Limb (tissue), 2 donors: ENCODE results near the gene LDLRAD3.

Experiments
- DNase-seq, 2 donors: peaks; one replicate each; pipeline ENCODE4 v3.0.0-alpha.2; 2016; ENCODE audit errors: extremely low spot score in 2 of 2

LDLRAD3 gene

DNA sequence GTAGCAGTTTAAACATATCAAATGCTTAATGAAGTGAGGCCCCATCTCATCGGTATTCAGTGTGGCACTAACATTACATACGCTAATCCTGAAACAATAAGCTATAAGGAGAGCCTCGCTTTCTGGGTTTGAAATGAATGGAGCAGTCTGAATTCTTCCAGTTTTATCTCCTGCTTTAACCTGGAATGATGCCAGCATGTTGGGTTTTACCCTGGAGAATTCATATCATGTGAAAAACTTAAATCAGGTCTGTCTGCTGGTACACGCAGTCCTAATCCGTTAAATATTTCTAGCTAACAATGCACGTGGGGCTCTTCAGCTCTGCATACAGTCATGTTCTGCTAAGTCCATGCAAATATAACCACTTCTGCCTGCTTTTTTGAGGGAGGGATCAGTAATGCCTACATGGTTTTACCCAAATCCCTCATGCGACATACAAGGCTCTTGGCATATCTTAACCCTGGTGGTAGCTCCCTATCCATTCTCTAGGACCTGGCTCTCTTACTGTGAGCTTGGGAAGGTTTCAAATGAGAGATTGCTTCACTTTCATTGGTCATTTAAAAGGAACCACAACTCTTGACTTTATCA is 252.6 kb downstream of the LDLRAD3 start:
- DNase-seq: peak in 1 of 2 donors; percentile 55

- DNase-seq: no peak
Observed at GRCh38 chr11:36201411-36201810, 257.5 kb downstream of the LDLRAD3 start.

- no peak for DNase-seq
Observed at GRCh38 chr11:36205536-36205935, 261.7 kb downstream of the LDLRAD3 start.

DNA sequence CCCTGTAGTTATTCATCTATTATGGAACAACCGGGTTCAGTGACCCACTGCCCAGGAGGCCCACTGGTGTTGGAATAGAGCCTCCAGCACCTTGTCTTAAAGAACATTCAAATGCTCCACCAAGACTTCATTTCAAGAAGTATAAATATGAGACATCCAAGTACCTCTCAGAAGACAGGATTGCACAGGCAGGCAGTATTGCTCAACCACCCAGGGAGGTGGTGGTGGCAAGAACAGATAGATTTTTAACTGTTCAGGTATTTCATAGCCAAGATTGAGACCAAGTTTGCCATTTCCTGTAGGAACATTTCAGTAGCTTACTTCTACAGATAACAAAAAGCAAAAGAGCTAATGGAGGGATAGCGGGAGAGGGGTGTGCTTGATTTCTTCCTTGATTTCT is 266.7 kb downstream of the LDLRAD3 start:
- no peak for DNase-seq

- no peak for DNase-seq
Observed at GRCh38 chr11:36211761-36212430, 268.0 kb downstream of the LDLRAD3 start.

DNA sequence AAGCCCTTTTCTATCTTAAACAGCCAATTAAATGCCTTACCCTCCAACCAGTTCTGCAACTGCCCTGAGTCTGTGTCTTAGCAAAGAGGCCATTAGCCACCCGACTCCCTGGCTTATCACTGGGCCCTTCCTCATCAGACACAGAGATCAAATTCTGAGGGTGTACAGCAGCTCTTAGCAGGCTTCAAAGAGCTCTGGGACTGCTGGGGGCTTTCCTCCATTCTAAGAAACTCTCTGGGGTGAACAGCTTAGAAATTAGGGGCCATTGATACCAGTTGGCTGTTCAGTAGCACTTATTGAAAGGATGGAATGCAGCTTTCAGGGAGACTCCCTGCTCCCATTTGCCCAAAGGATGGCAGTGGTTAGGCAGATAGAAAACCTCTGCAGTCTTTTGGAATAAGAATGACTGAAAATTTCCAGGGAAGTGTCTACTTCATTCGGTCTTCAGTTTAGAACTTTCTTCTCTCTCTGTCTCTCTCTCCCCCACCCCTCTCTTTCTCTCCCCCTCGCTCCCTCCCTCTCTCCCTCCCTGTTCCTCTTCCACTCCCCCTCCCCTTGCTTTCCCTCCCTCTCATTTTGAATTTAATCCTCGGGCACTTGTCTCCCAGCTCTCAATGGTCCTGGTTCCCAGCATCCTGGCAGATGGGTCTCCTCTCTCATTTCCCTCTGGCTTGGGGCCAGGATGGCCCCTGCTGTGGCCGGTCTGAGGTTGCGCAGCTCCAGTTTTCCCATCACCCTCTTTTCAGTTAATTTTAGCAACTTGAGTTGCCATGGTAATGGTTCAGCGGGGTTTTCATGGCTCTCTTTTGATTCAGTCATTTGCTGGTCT is 268.9 kb downstream of the LDLRAD3 start:
- peak; percentile 41 to 78 for DNase-seq

DNA sequence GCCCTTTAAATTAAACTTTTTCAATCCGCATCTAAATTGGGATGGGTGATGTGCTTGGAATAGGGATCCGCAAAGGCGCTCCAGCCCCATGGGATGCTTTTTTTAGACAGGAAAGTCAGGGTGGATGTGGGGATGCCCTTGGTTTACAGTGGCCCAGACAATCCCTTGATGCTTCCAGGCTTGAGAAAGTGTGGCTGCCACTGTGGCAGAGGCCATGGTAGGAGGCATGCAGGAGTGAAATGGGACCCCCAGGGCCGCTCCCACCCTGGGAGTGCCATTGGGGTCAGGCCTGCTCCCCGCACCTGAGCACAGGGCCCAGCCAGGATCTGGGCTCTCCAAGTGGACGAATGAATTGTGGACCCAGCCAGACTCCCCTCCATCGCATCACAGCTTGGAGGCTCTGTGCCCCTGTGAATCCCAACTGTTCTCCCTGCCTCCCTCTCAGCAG is 269.6 kb downstream of the LDLRAD3 start:
- no peak for DNase-seq

DNA sequence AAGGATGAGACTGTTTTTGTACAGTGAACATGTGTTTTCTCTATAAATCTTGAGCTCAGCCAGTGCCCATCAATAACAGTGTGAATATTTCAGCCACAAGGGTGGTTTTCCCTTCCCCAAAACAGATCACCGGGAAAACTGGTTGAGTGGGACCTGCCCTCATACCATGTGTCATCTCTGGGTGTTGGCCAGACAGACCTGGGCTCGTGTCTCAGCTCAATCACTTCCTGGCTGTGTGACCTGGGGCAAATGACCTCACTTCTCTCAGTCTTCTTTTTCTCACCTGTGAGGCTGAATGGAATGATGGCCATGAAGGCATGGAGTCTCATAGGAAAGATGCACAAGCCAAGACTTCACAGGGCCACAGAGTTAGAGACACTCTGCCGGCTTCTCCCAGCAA is 270.6 kb downstream of the LDLRAD3 start:
- DNase-seq: no peak

GRCh38 chr11:36214976-36215692 is 271.3 kb downstream of the LDLRAD3 start:
- DNase-seq: no peak

DNA sequence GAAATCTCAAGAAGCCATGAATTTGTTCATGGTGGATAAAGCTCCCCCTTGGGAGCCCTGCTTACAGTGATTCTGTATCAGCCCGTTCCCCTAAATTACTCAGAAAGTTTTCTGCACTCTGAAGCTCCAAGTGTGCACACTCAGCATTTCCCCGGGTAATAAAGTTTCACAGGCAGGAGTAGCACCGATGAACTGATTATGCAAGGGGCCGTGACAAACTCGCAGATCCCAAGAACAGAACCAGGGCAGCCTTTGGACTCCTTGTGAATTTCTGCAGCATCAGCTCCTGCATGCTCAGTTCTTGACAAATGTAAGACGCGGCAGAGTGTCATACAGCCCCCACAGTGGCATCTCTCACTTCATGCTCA is 271.8 kb downstream of the LDLRAD3 start:
- DNase-seq: no peak

DNA sequence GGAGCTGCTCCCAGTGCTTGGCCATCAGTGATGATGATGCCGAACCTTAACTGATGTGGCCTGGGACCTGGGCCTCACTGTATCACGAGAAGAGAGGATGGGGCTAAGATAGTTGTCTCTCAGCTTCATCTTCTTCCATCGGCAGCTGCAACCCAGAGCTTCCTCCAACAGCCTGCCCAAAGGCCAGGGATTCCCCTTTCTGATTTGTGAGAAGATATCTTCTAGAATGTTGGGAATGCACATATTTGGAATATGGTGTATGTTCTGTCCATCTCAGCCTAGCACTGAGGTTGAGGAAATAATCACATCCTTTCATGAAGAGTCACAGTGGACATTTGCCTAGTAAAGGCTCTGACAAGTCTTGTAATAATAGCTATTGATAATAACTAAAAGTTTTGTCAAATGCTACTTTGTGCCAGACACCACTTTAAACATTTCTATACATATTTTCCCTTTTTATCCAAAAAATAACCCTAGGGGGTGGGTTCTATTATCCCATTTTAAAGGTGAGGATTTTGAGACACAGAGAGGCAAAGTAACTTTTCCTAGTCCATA is 272.3 kb downstream of the LDLRAD3 start:
- no peak for DNase-seq

GRCh38 chr11:36218283-36218921 is 274.5 kb downstream of the LDLRAD3 start:
- DNase-seq: no peak

- DNase-seq: no peak
Observed at GRCh38 chr11:36219996-36220395, 276.1 kb downstream of the LDLRAD3 start.

DNA sequence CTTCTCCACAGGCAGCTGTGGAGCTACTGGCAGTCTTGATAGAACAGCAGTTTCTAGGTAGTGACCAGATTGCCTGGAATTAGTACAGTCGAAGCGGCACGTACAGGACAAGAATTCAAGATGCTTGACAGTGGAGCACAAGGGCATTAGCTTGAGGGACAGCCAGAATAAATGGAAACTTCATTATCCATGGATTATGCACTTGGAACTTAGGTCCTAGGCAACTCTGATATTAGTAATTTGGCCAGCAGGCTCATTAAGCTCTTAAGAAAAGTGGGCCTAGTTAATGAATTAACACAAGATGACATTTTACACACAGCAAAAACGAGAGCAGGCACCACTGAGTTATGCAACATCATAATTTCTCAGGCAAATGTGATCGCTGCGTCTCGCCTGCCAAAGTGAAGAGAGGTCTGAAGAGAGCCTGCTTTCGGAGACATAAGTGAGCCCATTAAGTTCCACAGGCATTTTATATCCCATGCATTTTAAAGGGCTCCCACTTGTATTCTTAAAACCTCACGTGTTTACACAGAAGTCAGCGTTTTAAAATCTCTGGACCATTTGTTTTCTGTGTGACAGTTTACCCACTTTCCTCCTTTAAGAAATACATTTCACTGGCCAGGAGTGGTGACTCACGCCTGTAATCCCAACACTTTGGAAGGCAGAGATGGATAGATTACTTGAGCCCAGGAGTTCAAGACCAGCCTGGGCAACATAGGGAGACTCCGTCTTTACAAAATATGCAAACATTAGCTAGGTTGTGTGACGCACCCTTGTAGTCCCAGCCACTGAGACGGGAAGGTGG is 279.2 kb downstream of the LDLRAD3 start:
- no peak for DNase-seq

- no peak for DNase-seq
Observed at GRCh38 chr11:36224209-36224882, 280.5 kb downstream of the LDLRAD3 start.

DNA sequence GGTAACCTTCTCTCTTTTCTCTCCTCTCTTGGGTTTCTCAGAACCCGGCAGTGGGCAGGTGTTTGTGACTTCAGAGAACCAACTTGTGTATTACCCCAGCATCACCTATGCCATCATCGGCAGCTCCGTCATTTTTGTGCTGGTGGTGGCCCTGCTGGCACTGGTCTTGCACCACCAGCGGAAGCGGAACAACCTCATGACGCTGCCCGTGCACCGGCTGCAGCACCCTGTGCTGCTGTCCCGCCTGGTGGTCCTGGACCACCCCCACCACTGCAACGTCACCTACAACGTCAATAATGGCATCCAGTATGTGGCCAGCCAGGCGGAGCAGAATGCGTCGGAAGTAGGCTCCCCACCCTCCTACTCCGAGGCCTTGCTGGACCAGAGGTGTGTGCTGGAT is 283.2 kb downstream of the LDLRAD3 start:
- no peak for DNase-seq

DNA sequence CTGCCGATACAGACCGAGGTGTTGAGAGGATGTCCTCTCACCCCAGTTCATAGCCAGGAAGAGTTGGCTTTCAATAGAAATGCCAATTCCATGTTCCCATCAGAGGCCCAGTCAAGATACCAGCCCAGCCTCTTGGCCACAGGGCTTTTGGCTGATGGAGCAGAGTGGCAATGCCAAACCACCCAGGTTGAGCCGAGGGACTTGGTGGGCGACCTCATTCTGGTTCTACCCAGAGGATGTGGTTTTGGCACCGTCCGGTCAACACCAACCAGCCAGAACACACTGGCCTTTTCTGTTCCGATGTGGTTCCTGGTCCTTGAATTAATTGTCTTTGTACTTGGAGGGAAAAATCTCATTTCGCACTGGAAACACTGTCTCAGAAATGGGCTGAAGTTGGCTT is 284.8 kb downstream of the LDLRAD3 start:
- DNase-seq: no peak

GRCh38 chr11:36229091-36229705 is 285.3 kb downstream of the LDLRAD3 start:
- DNase-seq: no peak
